Activated naive CD8-positive, alpha-beta T cell treated with anti-CD3 and anti-CD28 coated beads, Interleukin-2, amount 50 U/mL, for 24 hours (primary cell): ENCODE data around the gene KRTAP19-2.

Experiments used
- ATAC-seq: fragments of 150-1000 bp; cut with Tn5 transposase; one replicate; pipeline ENCODE4 v1.10.0; 2021
- DNase-seq: peaks from one replicate; pipeline ENCODE4 v3.0.0; 2021
- H3K27ac Mint-ChIP-seq: one replicate; pipeline ENCODE4 v1.8.0; 2021; ENCODE audit warnings: mild to moderate bottlenecking, mixed read lengths
- H3K27me3 Mint-ChIP-seq: one replicate; pipeline ENCODE4 v1.8.0; 2021; ENCODE audit warnings: mixed read lengths
- H3K36me3 Mint-ChIP-seq: one replicate; pipeline ENCODE4 v1.8.0; 2021; ENCODE audit warnings: low read depth, mixed read lengths
- H3K4me1 Mint-ChIP-seq: one replicate; pipeline ENCODE4 v1.8.0; 2021; ENCODE audit warnings: mixed read lengths
- H3K4me3 Mint-ChIP-seq: one replicate; pipeline ENCODE4 v1.8.0; 2021; ENCODE audit warnings: mild to moderate bottlenecking, moderate library complexity, mixed read lengths
- H3K9me3 Mint-ChIP-seq: one replicate; pipeline ENCODE4 v1.8.0; 2021; ENCODE audit warnings: mixed read lengths

KRTAP19-2 gene

DNA sequence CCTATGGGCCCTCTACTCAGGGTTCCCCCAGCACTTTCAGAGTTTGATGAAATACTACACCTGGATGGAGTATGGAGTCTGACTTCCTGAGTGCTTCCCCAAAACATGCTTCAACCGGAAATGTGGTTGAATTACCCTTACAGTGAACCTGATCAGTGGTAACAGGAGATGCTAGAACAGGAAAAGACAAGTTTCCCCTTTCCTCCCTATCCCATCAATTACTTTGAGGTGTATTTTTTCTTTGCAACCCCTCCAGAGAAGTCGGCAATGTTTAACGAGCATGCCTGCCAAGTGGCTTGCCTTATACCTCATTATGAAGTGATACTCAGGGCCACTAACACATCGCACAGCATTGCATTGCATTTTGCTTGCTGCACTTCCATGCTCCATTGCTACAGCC, 40.2 kb downstream of the KRTAP19-2 start:
- peaks cover 3% of the 10 kb centered on the region for H3K27me3 Mint-ChIP-seq
- no peaks in the 10 kb centered on the region for H3K9me3 Mint-ChIP-seq
- DNase-seq (no peak), ATAC-seq (no peak)
- no peak overlapping the region for H3K27ac Mint-ChIP-seq
- H3K4me3 Mint-ChIP-seq = no peak overlapping the region
- H3K4me1 Mint-ChIP-seq = no peaks in the 10 kb centered on the region
- H3K36me3 Mint-ChIP-seq = no peaks in the 10 kb centered on the region

DNA sequence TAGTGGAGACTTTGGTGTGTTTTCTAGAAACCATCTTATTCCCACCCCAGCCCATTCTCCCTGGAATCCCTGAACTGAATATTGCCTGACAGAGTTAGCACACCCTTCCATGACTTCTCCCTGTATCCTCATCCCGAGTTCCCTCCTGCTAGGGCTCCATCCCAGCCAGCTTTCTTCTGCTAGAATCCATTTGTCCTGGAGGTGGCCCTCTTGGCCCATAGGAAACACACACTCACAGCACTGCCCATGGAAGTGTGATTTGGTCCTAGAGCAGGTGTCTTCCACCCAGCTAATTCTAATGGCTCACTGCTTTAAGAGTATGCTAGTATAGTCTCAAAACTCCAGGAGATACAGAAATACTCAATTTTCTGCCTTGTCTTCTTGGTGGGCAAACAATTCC, 43.0 kb downstream of the KRTAP19-2 start:
- no peaks in the 10 kb centered on the region for H3K9me3 Mint-ChIP-seq
- no peak for ATAC-seq

DNA sequence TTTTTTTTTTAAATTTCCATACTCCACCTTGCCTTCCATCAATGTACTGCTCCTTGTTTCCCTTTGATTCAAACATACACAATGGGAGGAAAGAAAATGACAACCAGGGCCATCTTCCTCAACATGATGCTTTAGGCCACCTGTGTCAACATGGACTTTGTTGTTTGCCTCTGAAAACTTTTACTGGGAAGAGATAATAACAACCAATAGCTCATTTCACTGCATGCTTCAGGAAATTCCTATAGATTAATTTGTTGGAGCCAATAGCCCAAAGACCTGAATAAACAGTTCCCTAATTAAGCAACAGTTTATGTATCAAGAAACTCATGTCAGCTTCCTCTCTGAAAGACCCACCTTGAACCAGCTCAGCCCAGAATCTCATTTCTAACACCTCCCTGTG, 44.0 kb downstream of the KRTAP19-2 start:
- DNase-seq (no peak), ATAC-seq (no peak)
- peaks cover 3% of the 10 kb centered on the region for H3K27me3 Mint-ChIP-seq
- H3K9me3 Mint-ChIP-seq = no peaks in the 10 kb centered on the region
- H3K36me3 Mint-ChIP-seq = no peaks in the 10 kb centered on the region
- no peak overlapping the region for H3K27ac Mint-ChIP-seq
- no peak overlapping the region for H3K4me3 Mint-ChIP-seq
- no peaks in the 10 kb centered on the region for H3K4me1 Mint-ChIP-seq

More for the DNA sequence above, 43.0 kb downstream of the KRTAP19-2 start:
- peaks cover 3% of the 10 kb centered on the region for H3K27me3 Mint-ChIP-seq
- no peaks in the 10 kb centered on the region for H3K4me1 Mint-ChIP-seq
- no peak overlapping the region for H3K27ac Mint-ChIP-seq
- H3K4me3 Mint-ChIP-seq = no peak overlapping the region
- DNase-seq = no peak
- no peaks in the 10 kb centered on the region for H3K36me3 Mint-ChIP-seq

DNA sequence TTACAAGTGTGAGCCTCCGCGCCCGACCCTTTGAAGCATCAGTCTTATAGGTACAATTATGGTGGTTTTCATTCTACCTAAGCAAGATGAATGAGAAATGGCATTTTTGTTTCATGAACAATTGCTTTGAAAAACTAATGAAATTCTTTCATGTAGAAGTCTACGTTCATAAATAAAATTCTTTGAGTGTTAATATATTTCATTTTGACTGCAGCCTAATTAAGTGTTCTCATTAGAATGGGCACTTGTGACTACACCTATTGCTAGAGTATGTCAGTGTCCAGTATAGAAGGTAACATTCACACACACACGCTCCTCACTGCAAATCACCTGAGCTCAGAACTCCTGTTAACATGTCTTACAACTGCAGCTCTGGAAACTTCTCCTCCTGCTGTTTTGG, 47.3 kb downstream of the KRTAP19-2 start, which contains the start of gene KRTAP15-1:
Gene KRTAP15-1, plus strand, starts transcription at position 301 of the 400 bp plus-strand sequence. Its CDS starts 53 bp downstream, at position 354.
- ATAC-seq (no peak), DNase-seq (no peak)
- Mint-ChIP-seq H3K27ac (no peak within 1 kb of the TSS), H3K4me3 (no peak within 1 kb of the TSS), H3K4me1 (no peaks in the 10 kb centered on the region), H3K36me3 (no peaks in the 10 kb centered on the region), H3K9me3 (no peaks in the 10 kb centered on the region), H3K27me3 (peaks cover 5% of the 10 kb centered on the region)
